ENCODE results near the gene TMEM232. TPM values are rescaled to one million over a fixed set of nuclear protein-coding genes. Genes with fewer than 3 reads are reported as not detected.

TMEM232 gene
- total and polyA plus RNA-seq, 9 of the 15 experiments (the other 6 are each of a cell fraction or from before 2014, with no cell fraction given), result 0.09 to 2.2 (median 0.41) TPM

- WGBS (ENCODE audit: insufficient coverage, low coverage, missing lambda C conversion rate), result 7% methylated on average over 5 of the region's 5 CpGs
These were observed 499 bp upstream of the TMEM232 start for GRCh38 chr5:110727025-110727314.

More at GRCh38 chr5:110727025-110727314, 499 bp upstream of the TMEM232 start:
- in situ Hi-C loops (cut with MboI), result loop anchor here (25.0 kb wide), 1 partner anchor 385 kb away; no protein-coding TSS in a partner anchor
- Histone ChIP-seq H3K9ac (ENCODE audit: insufficient read depth in 1 of 2, low read depth in 2 of 2, low read length in 2 of 2) (peak overlapping the region in 1 of 2 experiments; percentile 13; a peak in 1 of 4 replicates), H2AFZ (ENCODE audit: low read depth, low read length) (peak overlapping the region; percentile 98), H4K20me1 (replicated peaks; ENCODE audit: control insufficient read depth, insufficient read depth, low read length) (no peaks in the 10 kb centered on the region), H3K79me2 (ENCODE audit: control insufficient read depth, insufficient read depth, low read length) (no peaks in the 10 kb centered on the region), H3K27ac (ENCODE audit: extremely low read depth, low read depth, low read length) (no peak overlapping the region), H3K4me2 (ENCODE audit: insufficient read depth, low read length) (peak overlapping the region; percentile 78), H3K4me3 (peak overlapping the region; percentile 34), H3K4me1 (replicated peaks in 1 of 2; ENCODE audit: control insufficient read depth in 2 of 2, insufficient read depth in 2 of 2, low read length in 2 of 2) (no peaks in the 10 kb centered on the region), H3K9me1 (ENCODE audit: control insufficient read depth, insufficient read depth, low read length) (no peaks in the 10 kb centered on the region), H3K9me3 (replicated peaks; ENCODE audit: control insufficient read depth, insufficient read depth, low read depth, low read length) (no peaks in the 10 kb centered on the region), H3K36me3 (ENCODE audit: control insufficient read depth, insufficient read depth, low read length) (no peaks in the 10 kb centered on the region), H3K27me3 (ENCODE audit: control insufficient read depth in 2 of 2, insufficient read depth in 2 of 2, low read length in 2 of 2) (no peaks in the 10 kb centered on the region)
- TF ChIP-seq FOXA3 (CRISPR knock-in tag; conservative IDR thresholded peaks at IDR 0.05 in 1 of 2, IDR thresholded peaks at IDR 0.05 in 1 of 2), result peak; percentile 88 to 90
- TF ChIP-seq SNAPC5 (CRISPR knock-in tag; IDR thresholded peaks at IDR 0.05), result no peak
- TF ChIP-seq FOXK2 (conservative IDR thresholded peaks at IDR 0.05 in 1 of 2, IDR thresholded peaks at IDR 0.05 in 1 of 2; ENCODE audit: low read depth in 2 of 2), result peak; percentile 38 to 69; a peak in 2 of 4 replicates
- TF ChIP-seq RAD21 (CRISPR knock-in tag; conservative IDR thresholded peaks at IDR 0.05 in 1 of 2, IDR thresholded peaks at IDR 0.05 in 1 of 2), result peak in 1 of 2 experiments; percentile 27; a peak in 1 of 4 replicates
- TF ChIP-seq CTCF (IDR thresholded peaks at IDR 0.05 in 2 of 3, conservative IDR thresholded peaks at IDR 0.05 in 1 of 3; ENCODE audit: insufficient read depth in 2 of 3, low read depth in 1 of 3, low read length in 3 of 3), result peak in 2 of 3 experiments; percentile 30 to 40; a peak in 2 of 6 replicates
- BruUV-seq (replicated peaks), result no TSS peak
- intact Hi-C loops (cut with micrococcal nuclease), result no loop called here
- POLR2A ChIA-PET, result interaction anchor here (0.6 kb wide), 1 partner anchor 1110 kb away, joined by 4 read pairs; no protein-coding TSS in a partner anchor
- FAIRE-seq (no peak), DNase-seq (ENCODE audit: extremely low read depth in 1 of 4, low spot score in 3 of 4) (peak; percentile 12 to 22 (median 12)), ATAC-seq (peak; percentile 83)
- CTCF ChIA-PET (ENCODE audit: low intra/inter-chr PET ratio), result no interaction called here
